ENCODE data around the gene SIKE1.

- TF ChIP-seq POLR2AphosphoS5 (IDR thresholded peaks at IDR 0.05; ENCODE audit: low read depth, low read length) (no peak), POLR2A (IDR thresholded peaks at IDR 0.05; ENCODE audit: low read depth, low read length) (no peak), TAF1 (IDR thresholded peaks at IDR 0.05; ENCODE audit: borderline replicate concordance, low read depth, low read length) (no peak)
Measured at GRCh38 chr1:114735479-114735878, 45.0 kb downstream of the SIKE1 start.
